HG03439 (cell line): ENCODE data around the gene INTS3.
A peak's percentile ranks its signal among the peaks of the same experiment; 100 is the strongest.
"Not testable (repeated sequence)": the region's sequence is repeated elsewhere in the genome, so short reads cannot be mapped to it uniquely, and the experiment has no call there.

ENCODE experiments used
- ATAC-seq: cut with Tn5 transposase; IDR thresholded peaks from one replicate; pipeline ENCODE4 v1.9.1; 2021; ENCODE audit warnings: mild to moderate bottlenecking, moderate library complexity; ENCODE audit not compliant: unreplicated experiment

Gene INTS3

GRCh38 chr1:153778051-153778823, 50.4 kb downstream of the INTS3 start:
- ATAC-seq = no peak

GRCh38 chr1:153778824-153779519, 51.1 kb downstream of the INTS3 start:
- no peak for ATAC-seq

GRCh38 chr1:153779781-153780541, 52.1 kb downstream of the INTS3 start:
- no peak for ATAC-seq

GRCh38 chr1:153780551-153780950, 52.7 kb downstream of the INTS3 start:
- ATAC-seq = no peak

GRCh38 chr1:153782648-153783047, 54.8 kb downstream of the INTS3 start:
- not testable (repeated sequence) for ATAC-seq

GRCh38 chr1:153783233-153784190, 55.7 kb downstream of the INTS3 start:
- ATAC-seq = peak; percentile 92

- ATAC-seq = no peak
These were observed 58.4 kb downstream of the INTS3 start for GRCh38 chr1:153786038-153786790.

GRCh38 chr1:153789478-153790034, 61.7 kb downstream of the INTS3 start:
- ATAC-seq = no peak

GRCh38 chr1:153790313-153790965, 62.6 kb downstream of the INTS3 start:
- ATAC-seq = peak; percentile 3

GRCh38 chr1:153790966-153791647, 63.3 kb downstream of the INTS3 start:
- peak; percentile 81 for ATAC-seq

GRCh38 chr1:153791648-153792253, 63.9 kb downstream of the INTS3 start:
- ATAC-seq = no peak

GRCh38 chr1:153792631-153793041, 64.8 kb downstream of the INTS3 start:
- ATAC-seq = no peak

- ATAC-seq = no peak
These were observed 65.6 kb downstream of the INTS3 start for GRCh38 chr1:153793261-153793972.

- no peak for ATAC-seq
These were observed 66.2 kb downstream of the INTS3 start for GRCh38 chr1:153793973-153794615.

GRCh38 chr1:153794624-153795329, 66.9 kb downstream of the INTS3 start:
- ATAC-seq = no peak

- ATAC-seq = no peak
These were observed 67.5 kb downstream of the INTS3 start for GRCh38 chr1:153795330-153795837.
